ENCODE results near the gene PRG2.

The PRG2 gene

GRCh38 chr11:57349491-57350274 is 40.8 kb downstream of the PRG2 start:
- DNase-seq, result peak; percentile 71
- Histone ChIP-seq H3K36me3 (no peaks in the 10 kb centered on the region), H3K27ac (no peak overlapping the region), H3K27me3 (ENCODE audit: insufficient read depth, low read depth, severe bottlenecking) (no peaks in the 10 kb centered on the region), H3K4me3 (ENCODE audit: low read depth, low read length) (no peak overlapping the region), H3K9me3 (ENCODE audit: severe bottlenecking) (no peaks in the 10 kb centered on the region)
- TF ChIP-seq CTCF (IDR thresholded peaks at IDR 0.05; ENCODE audit: low read depth, low read length), result peak; percentile 92

GRCh38 chr11:57348636-57349313 is 41.7 kb downstream of the PRG2 start:
- no peaks in the 10 kb centered on the region for H3K27me3 ChIP-seq (ENCODE audit: insufficient read depth, low read depth, severe bottlenecking)
- H3K36me3 ChIP-seq, result no peaks in the 10 kb centered on the region
- TF ChIP-seq CTCF (IDR thresholded peaks at IDR 0.05; ENCODE audit: low read depth, low read length), result no peak
- no peaks in the 10 kb centered on the region for H3K9me3 ChIP-seq (ENCODE audit: severe bottlenecking)
- H3K4me3 ChIP-seq (ENCODE audit: low read depth, low read length), result no peak overlapping the region
- no peak overlapping the region for H3K27ac ChIP-seq
- no peak for DNase-seq

GRCh38 chr11:57348052-57348451 is 42.4 kb downstream of the PRG2 start:
- H3K4me3 ChIP-seq (ENCODE audit: low read depth, low read length), result no peak overlapping the region
- DNase-seq, result no peak
- H3K27me3 ChIP-seq (ENCODE audit: insufficient read depth, low read depth, severe bottlenecking), result no peaks in the 10 kb centered on the region
- H3K27ac ChIP-seq, result no peak overlapping the region
- no peak for TF ChIP-seq CTCF (IDR thresholded peaks at IDR 0.05; ENCODE audit: low read depth, low read length)
- no peaks in the 10 kb centered on the region for H3K36me3 ChIP-seq
- H3K9me3 ChIP-seq (ENCODE audit: severe bottlenecking), result no peaks in the 10 kb centered on the region

DNA sequence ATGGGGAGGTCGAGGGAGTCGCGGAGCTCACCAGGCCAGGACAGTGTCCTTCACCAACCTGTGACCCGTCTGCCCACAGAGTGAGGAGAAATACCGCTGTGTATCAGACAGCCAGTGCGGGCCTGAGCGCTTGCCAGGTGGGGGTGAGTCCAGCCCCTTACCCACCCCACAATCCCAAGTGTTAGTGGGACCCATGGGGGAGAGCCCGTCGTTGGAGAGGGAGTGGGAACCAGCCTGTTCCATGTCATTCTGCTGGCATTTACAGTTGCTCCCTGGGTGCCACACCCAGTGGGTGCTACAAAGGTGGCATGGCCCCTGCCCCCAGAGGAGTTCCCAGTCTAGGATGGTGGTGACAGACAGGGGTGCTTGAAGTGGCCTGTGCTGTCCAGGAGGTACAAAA is 43.1 kb downstream of the PRG2 start:
- H3K9me3 ChIP-seq (ENCODE audit: severe bottlenecking), result no peaks in the 10 kb centered on the region

DNA sequence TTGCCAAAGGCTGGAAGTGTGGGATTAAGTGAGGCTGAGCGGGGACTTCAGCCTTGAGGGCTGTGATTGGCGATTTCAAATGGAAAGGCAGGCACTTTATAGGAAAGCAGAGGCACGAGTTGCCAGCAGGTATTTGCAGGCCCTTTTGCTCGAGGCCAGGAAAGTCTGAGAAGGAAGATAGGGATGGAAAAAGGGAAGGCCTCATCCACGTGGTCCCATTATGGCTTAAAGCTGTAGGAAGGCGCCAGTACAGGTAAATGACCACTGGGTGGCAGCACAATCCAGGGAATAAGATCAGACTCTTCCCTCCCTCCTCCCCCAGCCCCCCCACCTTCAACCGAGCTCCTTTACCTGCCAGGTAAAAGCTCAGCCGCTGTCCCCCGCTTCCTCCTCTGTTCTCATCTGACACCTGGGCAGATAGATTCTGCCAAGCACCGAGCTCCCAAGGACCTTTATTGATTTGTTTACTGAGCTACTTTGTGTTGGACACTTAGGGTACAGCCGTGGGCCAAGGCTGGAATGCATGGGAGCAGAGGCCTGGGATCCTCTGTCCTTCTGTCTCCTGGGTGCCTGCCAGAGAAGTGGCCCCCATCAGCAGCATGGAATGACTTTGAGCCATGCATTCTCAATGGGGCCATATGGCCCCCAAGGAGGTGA is 44.8 kb downstream of the PRG2 start:
- peak overlapping the region; percentile 37; the same call in 1 of the 2 replicates for H3K27ac ChIP-seq
- peak; percentile 78 for DNase-seq
- no peaks in the 10 kb centered on the region for H3K27me3 ChIP-seq (ENCODE audit: insufficient read depth, low read depth, severe bottlenecking)
- H3K36me3 ChIP-seq, result no peaks in the 10 kb centered on the region
- TF ChIP-seq CTCF (IDR thresholded peaks at IDR 0.05; ENCODE audit: low read depth, low read length), result peak; percentile 69
- no peaks in the 10 kb centered on the region for H3K9me3 ChIP-seq (ENCODE audit: severe bottlenecking)
- H3K4me3 ChIP-seq (ENCODE audit: low read depth, low read length), result no peak overlapping the region

More for the DNA sequence above, 43.1 kb downstream of the PRG2 start:
- Histone ChIP-seq H3K27ac (no peak overlapping the region), H3K4me3 (ENCODE audit: low read depth, low read length) (no peak overlapping the region), H3K36me3 (no peaks in the 10 kb centered on the region), H3K27me3 (ENCODE audit: insufficient read depth, low read depth, severe bottlenecking) (no peaks in the 10 kb centered on the region)
- DNase-seq, result no peak
- TF ChIP-seq CTCF (IDR thresholded peaks at IDR 0.05; ENCODE audit: low read depth, low read length), result no peak
